Ectodermal cell (in vitro differentiated cells): ENCODE data around the gene CCDC78.
"Not testable (repeated sequence)": the region's sequence is repeated elsewhere in the genome, so short reads cannot be mapped to it uniquely, and the experiment has no call there.

Experiments used
- H3K27ac ChIP-seq: 2 replicates; pipeline ENCODE4 v1.7.0; 2013; ENCODE audit warnings: mild to moderate bottlenecking, low read depth, low read length; ENCODE audit not compliant: insufficient read depth, poor library complexity, severe bottlenecking
- H3K27me3 ChIP-seq: 2 replicates; pipeline ENCODE4 v1.7.0; 2013; ENCODE audit warnings: mild to moderate bottlenecking, low read length; ENCODE audit not compliant: insufficient read depth, control insufficient read depth, poor library complexity, severe bottlenecking
- H3K36me3 ChIP-seq: one replicate; pipeline ENCODE4 v1.7.0; 2013; ENCODE audit warnings: low read length; ENCODE audit not compliant: control insufficient read depth, insufficient read depth
- H3K4me1 ChIP-seq: one replicate; pipeline ENCODE4 v1.7.0; 2013; ENCODE audit warnings: low read length; ENCODE audit not compliant: control insufficient read depth, insufficient read depth
- H3K4me3 ChIP-seq: 2 replicates; pipeline ENCODE4 v1.7.0; 2013; ENCODE audit warnings: low read depth, low read length, control low read depth; ENCODE audit not compliant: insufficient read depth
- H3K9me3 ChIP-seq: 2 replicates; pipeline ENCODE4 v1.7.0; 2013; ENCODE audit warnings: mild to moderate bottlenecking, low read length, moderate library complexity; ENCODE audit not compliant: control insufficient read depth
- WGBS, 2 experiments: methylation state at CpG; one replicate each; pipeline ENCODE4 v1.1.7; 2013; ENCODE audit warnings: missing lambda C conversion rate in 2 of 2; 5-methylcytosine and 5-hydroxymethylcytosine counted together

CCDC78 gene

GRCh38 chr16:691242-691641 is 35.0 kb downstream of the CCDC78 start:
- WGBS, 2 experiments, result 92 to 93% methylated on average over 16 of the region's 16 CpGs
- H3K27ac ChIP-seq, H3K9me3 ChIP-seq, H3K36me3 ChIP-seq, H3K4me3 ChIP-seq: not testable (repeated sequence)
- H3K4me1 ChIP-seq, result peaks cover 18% of the 10 kb centered on the region
- peaks cover 55% of the 10 kb centered on the region for H3K27me3 ChIP-seq

GRCh38 chr16:689175-689897 is 36.9 kb downstream of the CCDC78 start:
- Histone ChIP-seq H3K9me3 (no peaks in the 10 kb centered on the region), H3K4me1 (peaks cover 11% of the 10 kb centered on the region), H3K4me3 (peak overlapping the region; percentile 49), H3K36me3 (peaks cover 8% of the 10 kb centered on the region), H3K27me3 (peaks cover 36% of the 10 kb centered on the region), H3K27ac (no peak overlapping the region)
- 91 to 92% methylated on average over 26 of the region's 26 CpGs for WGBS, 2 experiments

GRCh38 chr16:687499-687898 is 38.7 kb downstream of the CCDC78 start:
- H3K9me3 ChIP-seq, result no peaks in the 10 kb centered on the region
- H3K27ac ChIP-seq, result no peak overlapping the region
- H3K4me1 ChIP-seq, result peaks cover 15% of the 10 kb centered on the region
- H3K27me3 ChIP-seq, result peaks cover 17% of the 10 kb centered on the region
- WGBS, 2 experiments, result 94% methylated on average over 19 of the region's 19 CpGs
- peaks cover 13% of the 10 kb centered on the region for H3K36me3 ChIP-seq
- no peak overlapping the region for H3K4me3 ChIP-seq

- WGBS, 2 experiments, result 96% methylated on average over 51 of the region's 51 CpGs
- H3K9me3 ChIP-seq, result no peaks in the 10 kb centered on the region
- H3K4me1 ChIP-seq, result peaks cover 15% of the 10 kb centered on the region
- no peak overlapping the region for H3K27ac ChIP-seq
- H3K27me3 ChIP-seq, result peaks cover 9% of the 10 kb centered on the region
- H3K36me3 ChIP-seq, result peaks cover 21% of the 10 kb centered on the region
- H3K4me3 ChIP-seq, result no peak overlapping the region
Observed at GRCh38 chr16:686459-687260, 39.6 kb downstream of the CCDC78 start.

- WGBS, 2 experiments, result 82 to 85% methylated on average over 10 of the region's 10 CpGs
- Histone ChIP-seq H3K27me3 (peaks cover 4% of the 10 kb centered on the region), H3K9me3 (no peaks in the 10 kb centered on the region), H3K4me1 (peaks cover 21% of the 10 kb centered on the region), H3K36me3 (peaks cover 23% of the 10 kb centered on the region), H3K27ac (no peak overlapping the region), H3K4me3 (no peak overlapping the region)
Observed at GRCh38 chr16:685967-686366, 40.3 kb downstream of the CCDC78 start.

GRCh38 chr16:684961-685696 is 41.1 kb downstream of the CCDC78 start:
- Histone ChIP-seq H3K9me3 (no peaks in the 10 kb centered on the region), H3K4me3 (no peak overlapping the region), H3K36me3 (peaks cover 23% of the 10 kb centered on the region), H3K4me1 (peaks cover 21% of the 10 kb centered on the region), H3K27me3 (no peaks in the 10 kb centered on the region), H3K27ac (no peak overlapping the region)
- WGBS, 2 experiments, result 95 to 96% methylated on average over 61 of the region's 61 CpGs

GRCh38 chr16:684071-684794 is 42.0 kb downstream of the CCDC78 start, which contains the start of gene JMJD8:
Gene JMJD8 (minus strand): TSS chr16:684334. CDS start chr16:684319, 15 bp downstream.
- H3K4me1 ChIP-seq, result peaks cover 17% of the 10 kb centered on the region
- no peaks in the 10 kb centered on the region for H3K9me3 ChIP-seq
- peak within 1 kb of the TSS; percentile 73 for H3K4me3 ChIP-seq
- 10 to 11% methylated on average over 91 of the region's 91 CpGs for WGBS, 2 experiments
- peak within 1 kb of the TSS; percentile 44 for H3K27ac ChIP-seq
- H3K27me3 ChIP-seq, result no peaks in the 10 kb centered on the region
- peaks cover 23% of the 10 kb centered on the region for H3K36me3 ChIP-seq

GRCh38 chr16:683396-684070 is 42.7 kb downstream of the CCDC78 start:
- WGBS, 2 experiments, result 19% methylated on average over 57 of the region's 57 CpGs
- H3K36me3 ChIP-seq, result peaks cover 23% of the 10 kb centered on the region
- H3K4me3 ChIP-seq, result peak overlapping the region; percentile 73
- H3K27ac ChIP-seq, result peak overlapping the region; percentile 36
- peaks cover 13% of the 10 kb centered on the region for H3K4me1 ChIP-seq
- no peaks in the 10 kb centered on the region for H3K9me3 ChIP-seq
- H3K27me3 ChIP-seq, result no peaks in the 10 kb centered on the region
